ENCODE results near the gene SCLY.
"Not testable (repeated sequence)": the region's sequence is repeated elsewhere in the genome, so short reads cannot be mapped to it uniquely, and the experiment has no call there.

The SCLY gene

DNA sequence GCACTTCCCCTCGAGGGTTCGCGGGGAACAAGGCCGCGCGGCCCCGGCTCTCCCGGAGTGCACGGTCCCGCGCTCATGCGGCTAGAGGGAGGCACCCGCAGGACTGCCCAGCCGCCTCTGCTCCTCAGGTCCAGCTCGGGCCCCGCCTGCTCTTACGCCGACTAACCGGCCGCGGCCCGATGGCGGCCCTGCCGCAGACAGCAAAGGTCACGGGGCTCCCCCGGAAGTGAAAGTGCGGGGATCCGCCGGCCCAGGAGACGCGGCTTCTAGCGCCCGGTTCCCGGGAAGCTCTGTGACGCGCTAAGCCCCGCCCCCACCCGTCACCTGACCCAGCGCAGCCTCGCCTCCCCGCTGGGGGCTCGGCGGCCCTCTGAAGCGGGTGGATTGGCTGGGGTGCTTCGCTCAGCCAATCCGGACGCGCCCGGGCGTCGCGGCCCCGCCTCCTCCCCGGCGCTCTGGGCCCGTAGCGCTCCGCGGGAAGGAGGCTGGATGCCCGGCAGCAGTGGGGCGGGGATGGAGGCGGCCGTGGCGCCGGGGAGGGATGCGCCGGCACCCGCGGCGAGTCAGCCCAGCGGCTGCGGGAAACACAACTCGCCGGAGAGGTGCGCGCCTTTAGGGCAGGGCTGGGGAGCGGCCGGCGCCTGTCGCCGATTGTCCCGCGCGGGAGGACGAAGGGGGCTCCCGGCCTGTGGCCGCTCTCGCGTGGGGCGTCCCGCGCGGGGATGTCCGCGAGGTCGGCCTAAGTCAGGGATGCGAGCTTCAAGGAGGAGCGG, at the start of gene SCLY:
Gene SCLY (plus strand): TSS at position 460 of the 773 bp plus-strand sequence. CDS start 54 bp downstream, at position 514.
- peak; percentile 97 for DNase-seq

DNA sequence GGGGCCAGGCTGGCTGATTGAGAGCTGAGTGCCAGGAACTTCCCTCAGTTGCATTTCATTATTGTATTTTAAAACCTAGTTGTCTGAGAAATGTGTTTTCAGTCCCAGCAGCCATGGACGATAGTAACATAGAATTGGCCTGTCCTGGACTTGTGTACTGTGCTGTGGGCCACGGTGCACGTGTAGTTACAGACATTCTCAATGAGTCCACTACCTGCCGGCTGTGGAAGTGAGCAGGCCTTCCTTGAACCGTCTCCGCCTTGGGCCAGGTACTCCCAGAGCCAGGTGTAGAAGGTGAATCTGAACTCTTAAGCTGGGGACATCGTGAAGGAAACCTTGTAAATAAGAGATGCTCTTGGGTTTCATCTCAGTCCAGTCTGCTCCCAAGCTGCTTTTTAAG, 47.0 kb upstream of the SCLY start:
- no peak for DNase-seq

GRCh38 chr2:238015705-238016104, 45.1 kb upstream of the SCLY start:
- no peak for DNase-seq

DNA sequence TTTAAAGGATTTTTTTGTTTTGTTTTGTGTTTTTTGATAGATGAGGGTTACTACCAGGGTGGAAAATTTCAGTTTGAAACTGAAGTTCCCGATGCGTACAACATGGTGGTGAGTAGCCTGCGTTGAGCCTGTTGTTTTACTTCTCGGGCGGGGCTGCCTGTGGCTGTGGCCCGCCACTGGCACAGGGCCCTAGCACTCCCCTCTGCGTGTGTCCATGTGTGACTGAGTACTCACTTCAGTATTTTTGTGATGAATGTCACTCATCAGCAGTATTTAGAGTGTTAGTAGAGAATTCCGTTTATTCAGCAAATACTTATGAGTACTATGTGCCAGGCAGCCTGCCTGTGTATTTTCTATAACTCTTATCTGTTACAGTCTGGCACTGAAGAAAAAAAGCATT, 44.3 kb upstream of the SCLY start:
- DNase-seq, result no peak

GRCh38 chr2:238019962-238020361, 40.8 kb upstream of the SCLY start:
- no peak for DNase-seq

GRCh38 chr2:238020816-238021215, 40.0 kb upstream of the SCLY start:
- no peak for DNase-seq

DNA sequence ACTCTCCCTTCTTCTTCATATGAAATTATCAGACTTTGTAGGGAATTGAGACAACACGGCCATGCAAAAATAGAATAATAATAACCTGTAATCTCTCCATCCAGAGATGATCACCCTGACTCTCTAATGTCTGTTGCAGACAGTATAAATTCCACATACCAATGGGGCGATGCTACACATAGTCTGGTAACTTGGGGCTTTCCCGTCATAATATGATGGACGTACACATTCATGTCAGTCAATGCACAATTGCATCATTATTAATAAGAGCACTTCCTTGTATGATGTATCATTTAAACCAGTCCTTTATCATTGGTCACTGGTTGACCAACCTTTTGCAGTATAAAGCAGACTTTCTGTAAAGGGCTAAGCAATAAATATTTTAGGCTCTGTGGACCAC, 39.5 kb upstream of the SCLY start:
- no peak for DNase-seq

DNA sequence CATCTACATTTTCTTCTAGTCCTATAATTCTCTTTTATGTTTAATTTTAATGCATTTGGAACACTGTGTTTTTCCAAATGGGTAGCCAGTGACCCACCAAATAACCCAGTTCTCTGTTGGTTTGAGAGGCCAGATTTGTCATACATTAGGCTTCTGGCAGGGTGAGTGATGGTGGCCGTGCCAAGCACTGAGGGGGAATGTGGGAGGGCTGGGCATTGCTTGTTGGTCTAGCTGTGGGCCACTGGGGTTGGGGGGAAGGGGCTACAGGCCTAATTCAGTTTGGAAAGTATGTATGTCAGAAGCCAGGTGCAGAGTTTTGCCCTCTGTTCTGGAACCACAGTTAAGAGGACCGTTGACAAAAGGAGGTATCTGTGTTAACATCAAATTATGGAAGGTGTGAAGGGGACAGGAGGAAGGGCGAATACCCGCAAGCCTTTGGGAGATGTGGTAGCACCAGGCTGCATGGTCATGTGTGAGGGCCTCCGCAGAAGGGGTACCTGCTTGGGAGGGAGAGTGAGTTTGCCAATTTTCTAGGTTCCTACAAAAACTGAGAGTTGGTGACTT, 38.1 kb upstream of the SCLY start:
- DNase-seq, result no peak

DNA sequence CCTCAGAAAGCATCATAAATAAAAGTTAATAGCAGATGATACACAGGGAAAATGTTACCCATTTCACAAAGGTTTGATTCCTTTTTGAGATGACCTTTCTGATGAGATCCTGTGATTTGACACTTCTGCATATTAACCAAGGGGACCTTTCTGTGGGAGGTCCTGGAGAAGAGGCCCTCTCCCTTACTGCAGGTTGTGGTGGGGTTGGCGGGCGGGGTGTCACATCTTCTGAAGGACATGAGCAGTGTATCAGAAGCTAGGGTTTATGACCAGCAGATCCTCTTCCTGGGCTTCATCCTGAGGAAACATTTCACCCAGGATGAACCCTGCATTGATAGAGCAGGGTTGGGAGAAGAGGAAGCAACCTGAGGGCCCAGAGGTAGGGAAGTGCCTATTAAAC, 37.2 kb upstream of the SCLY start:
- DNase-seq, result no peak

DNA sequence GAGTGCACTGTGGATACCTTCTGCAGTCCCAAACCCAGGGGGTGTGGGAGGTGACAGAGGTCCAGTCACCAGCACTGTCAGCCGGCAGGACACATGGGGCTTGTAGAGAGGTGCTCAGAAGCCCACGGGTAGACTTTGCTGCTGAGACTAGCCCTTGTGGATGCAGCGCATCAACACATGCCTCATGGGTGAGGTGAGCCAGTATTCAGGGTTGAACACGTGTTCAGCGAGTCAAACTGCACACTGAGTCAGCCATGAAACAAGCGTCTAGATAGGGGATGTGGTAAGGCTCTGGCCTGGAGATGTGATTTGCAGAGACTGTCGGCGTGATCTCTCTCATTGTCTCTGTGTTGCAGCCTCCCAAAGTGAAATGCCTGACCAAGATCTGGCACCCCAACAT, 35.8 kb upstream of the SCLY start:
- DNase-seq, result no peak

DNA sequence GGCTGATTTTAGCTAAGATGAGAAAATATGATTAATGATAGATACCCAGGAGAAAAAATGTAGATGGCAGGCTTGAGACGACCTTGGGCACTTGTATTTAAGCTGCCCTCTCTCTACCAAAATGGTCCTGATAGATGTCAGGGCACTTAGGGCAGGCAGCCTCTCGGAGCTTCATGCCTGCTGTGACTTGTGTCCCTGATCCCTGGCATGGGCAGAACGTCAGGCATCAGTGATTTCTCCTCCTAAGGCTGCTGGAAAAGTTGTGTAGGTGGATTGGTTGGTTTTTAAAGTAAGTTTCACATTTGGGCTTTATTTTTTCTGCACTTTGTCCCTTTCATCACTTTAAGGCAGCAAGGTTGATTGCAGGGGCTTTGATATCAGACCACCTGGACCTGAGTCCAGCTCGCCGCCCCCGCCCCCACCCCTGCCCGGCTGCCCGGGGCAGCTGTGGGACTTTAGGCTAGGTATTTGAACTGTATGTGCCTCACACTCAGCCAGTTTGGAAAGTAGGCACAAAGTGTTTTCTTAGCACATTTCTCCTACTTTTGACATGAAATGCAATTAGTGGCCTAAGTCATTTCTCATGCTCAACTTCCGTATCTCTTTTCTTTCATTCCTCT, 35.0 kb upstream of the SCLY start:
- DNase-seq, result no peak

- DNase-seq, result no peak
Observed at GRCh38 chr2:238027058-238027457, 33.7 kb upstream of the SCLY start.

DNA sequence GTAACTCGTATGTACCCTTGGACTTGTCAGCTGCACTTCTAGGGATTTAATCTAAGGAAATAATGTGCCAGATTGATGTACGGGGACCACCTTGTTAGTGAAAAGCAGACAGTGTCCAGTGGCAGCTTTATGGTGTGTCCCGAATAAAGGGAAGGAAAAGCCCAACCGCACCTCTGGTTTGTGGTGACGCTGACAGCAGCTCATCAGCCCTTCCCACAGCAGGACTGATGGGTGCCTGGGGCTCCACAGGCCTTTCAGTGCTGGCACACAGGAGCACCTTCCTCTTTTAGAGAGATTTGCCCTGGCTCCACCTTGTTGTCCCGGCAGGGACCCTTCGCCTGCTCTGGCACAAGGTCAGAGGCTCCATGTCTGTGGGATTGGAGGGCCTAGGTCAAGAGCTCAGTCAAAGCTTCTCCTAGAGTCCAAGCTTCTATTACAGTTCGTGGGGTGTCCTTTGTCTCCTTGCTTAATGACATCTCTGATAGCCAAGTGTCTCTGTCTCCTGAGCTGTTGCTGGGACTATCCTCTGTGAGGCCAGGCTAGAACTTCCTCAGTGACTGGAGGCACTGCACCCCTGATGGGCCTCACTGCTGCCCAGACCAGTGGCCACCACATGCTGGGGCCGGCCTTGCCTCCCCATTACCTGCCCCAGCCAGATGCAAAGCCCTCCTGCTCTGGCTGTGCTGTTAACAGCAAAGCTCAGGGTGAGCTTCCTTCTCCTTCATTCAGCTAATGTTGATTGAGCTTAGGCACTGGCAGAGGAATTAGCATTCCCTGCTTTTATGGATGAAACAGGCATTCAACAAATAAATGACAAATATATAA, 33.0 kb upstream of the SCLY start:
- DNase-seq, result no peak

DNA sequence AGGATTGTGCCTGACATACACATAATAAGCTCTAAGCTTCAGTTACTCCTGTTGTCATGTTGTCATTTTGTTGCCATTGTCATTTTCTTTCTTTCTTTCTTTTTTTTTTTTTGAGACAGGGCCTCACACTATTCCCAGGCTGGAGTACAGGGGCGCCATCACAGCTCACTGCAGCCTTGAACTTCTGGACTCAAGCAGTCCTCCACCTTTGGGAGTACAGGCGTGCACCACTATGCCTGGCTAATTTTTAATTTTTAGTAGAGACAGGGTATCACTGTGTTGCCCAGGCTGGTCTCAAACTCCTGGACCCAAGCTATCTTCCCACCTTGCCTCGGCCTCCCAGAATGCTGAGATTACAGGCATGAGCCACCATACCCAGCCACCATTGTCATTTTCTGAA, 30.9 kb upstream of the SCLY start:
- no peak for DNase-seq

- no peak for DNase-seq
Observed at GRCh38 chr2:238030422-238031155, 30.2 kb upstream of the SCLY start.

DNA sequence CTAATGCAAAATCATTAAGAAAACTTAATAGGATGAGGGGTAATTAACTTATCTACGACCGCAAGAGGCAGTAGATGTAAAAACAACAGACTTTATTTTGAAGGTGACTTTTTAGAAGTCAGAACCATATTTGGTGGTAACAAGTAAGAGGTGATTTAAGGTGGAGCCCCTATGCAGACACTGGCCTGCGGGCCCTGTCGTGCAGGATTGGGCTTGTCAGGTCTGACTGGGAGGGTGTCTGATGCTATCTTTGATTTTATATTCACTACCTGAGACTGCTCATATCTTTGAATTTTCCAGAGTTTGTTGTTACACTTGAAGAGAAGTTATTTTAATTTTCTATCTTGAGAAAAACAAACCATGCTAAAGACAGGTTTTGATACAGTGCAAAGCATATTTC, 29.1 kb upstream of the SCLY start:
- DNase-seq, result no peak

DNA sequence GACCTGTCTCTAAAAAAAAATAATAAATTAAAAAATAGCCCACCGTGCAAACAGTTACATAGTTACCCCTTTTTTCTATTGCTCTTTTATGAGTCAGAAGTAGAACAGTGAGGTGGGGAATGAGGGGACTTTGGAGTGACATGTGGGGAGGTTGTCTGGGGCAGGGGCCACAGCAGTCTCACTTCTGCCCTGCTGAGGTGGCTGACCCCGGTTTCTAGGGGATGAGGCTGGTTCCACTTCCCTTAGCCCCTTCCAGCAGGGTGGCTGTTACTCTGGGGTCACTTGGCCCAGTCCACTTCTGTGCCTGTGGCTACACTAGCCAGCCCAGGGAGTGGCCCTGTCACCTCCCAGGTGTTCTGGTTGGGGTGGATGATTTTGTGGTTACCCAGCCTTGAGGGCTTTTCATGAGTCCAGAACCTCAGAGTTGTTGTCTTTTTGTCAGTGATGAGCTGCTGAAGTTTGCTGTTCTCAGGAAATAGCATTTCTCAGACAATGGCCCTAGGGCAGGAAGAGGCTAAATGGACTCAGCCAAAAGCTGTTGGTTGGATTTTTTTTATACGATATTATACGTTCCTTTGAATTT, 28.0 kb upstream of the SCLY start:
- DNase-seq, result no peak

DNA sequence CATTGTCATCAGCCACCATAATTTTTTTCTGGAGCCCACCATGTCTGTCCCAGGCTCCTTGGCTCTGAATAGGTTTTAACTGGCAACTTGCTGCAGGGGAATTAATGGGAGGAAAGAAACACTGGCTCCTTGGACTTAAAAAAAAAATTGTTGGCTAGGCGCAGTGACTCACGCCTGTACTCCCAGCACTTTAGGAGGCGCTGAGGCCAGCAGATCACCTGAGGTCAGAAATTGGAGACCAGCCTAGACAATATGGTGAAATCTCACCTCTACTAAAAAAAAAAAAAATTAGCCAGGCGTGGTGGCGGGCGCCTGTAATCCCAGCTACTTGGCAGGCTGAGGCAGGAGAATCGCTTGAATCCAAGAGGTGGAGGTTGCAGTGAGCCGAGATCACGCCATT, 26.8 kb upstream of the SCLY start:
- DNase-seq, result not testable (repeated sequence)

GRCh38 chr2:238038203-238038602, 22.6 kb upstream of the SCLY start:
- no peak for DNase-seq

GRCh38 chr2:238039151-238039550, 21.6 kb upstream of the SCLY start:
- DNase-seq, result no peak

GRCh38 chr2:238039985-238040384, 20.8 kb upstream of the SCLY start:
- DNase-seq, result no peak

- no peak for DNase-seq
Observed at GRCh38 chr2:238040918-238041317, 19.9 kb upstream of the SCLY start.
